HepG2 (cell line): ENCODE results near the gene CDC34. TPM values are rescaled to one million over a fixed set of nuclear protein-coding genes. Genes with fewer than 3 reads are reported as not detected.

ENCODE experiments used
- ATAC-seq: fragments of 200-7000 bp; cut with Tn5 transposase; 3 replicates; pipeline ENCODE4 v1.9.1; 2020; ENCODE audit warnings: mild to moderate bottlenecking, moderate library complexity
- BruUV-seq: library from RNA; stranded (reverse); fragments of 400-500 nt; replicated peaks from 2 replicates; lab custom pipeline; 2021; lab: Mats Ljungman, UMichigan
- CTCF ChIA-PET: fragments of 300-600 bp; formaldehyde crosslinking; extraction: SDS; loops from one replicate; lab custom pipeline; 2021; ENCODE audit warnings: low total read pairs, inconsistent platforms, low intra/inter-chr PET ratio; lab: Yijun Ruan, JAX
- POLR2A ChIA-PET: fragments of 350-600 bp; sonication (Branson Sonifier 250); formaldehyde crosslinking; loops from one replicate; lab custom pipeline; 2020; ENCODE audit warnings: antibody characterized with exemption, inconsistent platforms; lab: Yijun Ruan, JAX
- DNase-seq: peaks from one replicate; pipeline ENCODE4 v3.0.0-alpha.2; 2015; ENCODE audit warnings: low spot score
- FAIRE-seq: peaks from 3 replicates; lab custom pipeline; 2011; peaks lifted over from hg19 to GRCh38; lab: Jason Lieb, UNC
- H2AFZ ChIP-seq: one replicate; pipeline ENCODE4 v1.6.1; 2011; ENCODE audit warnings: low read length, inconsistent platforms
- H3K27ac ChIP-seq: fragments of 300-600 bp; 3 replicates; pipeline ENCODE4 v1.8.0; 2011; ENCODE audit warnings: mixed run types, mild to moderate bottlenecking, mixed read lengths, low read length, inconsistent platforms; ENCODE audit not compliant: insufficient read depth; ENCODE audit errors: extremely low read length
- H3K27me3 ChIP-seq, 2 experiments: fragments of 200-600 bp in 1 of 2; 2 replicates in 1 of 2; 3 replicates in 1 of 2; pipeline versions ENCODE4 v1.6.0 to v1.8.0; 2011; ENCODE audit warnings: low read length in 2 of 2, mild to moderate bottlenecking in 2 of 2, moderate library complexity in 2 of 2, inconsistent platforms in 1 of 2; ENCODE audit not compliant: insufficient read depth in 2 of 2, control insufficient read depth in 1 of 2
- H3K36me3 ChIP-seq, 2 experiments: fragments of 200-600 bp in 1 of 2; replicated peaks in 1 of 2; 2 replicates in 1 of 2; 3 replicates in 1 of 2; pipeline versions ENCODE4 v1.5.1 to v1.8.0; 2011; ENCODE audit warnings: low read length in 2 of 2, inconsistent platforms in 1 of 2; ENCODE audit not compliant: insufficient read depth in 2 of 2, control insufficient read depth in 1 of 2
- H3K4me1 ChIP-seq: 2 replicates; pipeline ENCODE4 v1.5.1; 2012; ENCODE audit warnings: low read length, inconsistent platforms; ENCODE audit not compliant: insufficient read depth
- H3K4me2 ChIP-seq: 2 replicates; pipeline ENCODE4 v1.6.0; 2011; ENCODE audit warnings: low read depth, low read length, inconsistent platforms
- H3K4me3 ChIP-seq, 3 experiments: fragments of 200-600 bp in 1 of 3; sonication (generic), shearing (Covaris generic) in 1 of 3; replicated peaks in 1 of 3; 2 replicates each; pipeline ENCODE4 v1.5.1; 2011 to 2016; ENCODE audit warnings: low read length in 3 of 3, inconsistent platforms in 2 of 3, low read depth in 2 of 3, mild to moderate bottlenecking in 2 of 3, control low read depth in 1 of 3, mixed read lengths in 1 of 3; ENCODE audit not compliant: insufficient read depth in 1 of 3
- H3K79me2 ChIP-seq: one replicate; pipeline ENCODE4 v1.6.1; 2011; ENCODE audit warnings: low read length, inconsistent platforms; ENCODE audit not compliant: insufficient read depth
- H3K9ac ChIP-seq: 2 replicates; pipeline ENCODE4 v1.6.0; 2011; ENCODE audit warnings: mild to moderate bottlenecking, low read depth, low read length, inconsistent platforms; ENCODE audit not compliant: insufficient read depth
- H3K9me3 ChIP-seq: 2 replicates; pipeline ENCODE4 v1.5.1; 2012; ENCODE audit warnings: mild to moderate bottlenecking, low read length
- H4K20me1 ChIP-seq: 2 replicates; pipeline ENCODE4 v1.6.0; 2011; ENCODE audit warnings: inconsistent platforms, mild to moderate bottlenecking, low read length, moderate library complexity; ENCODE audit not compliant: insufficient read depth
- AFF4 ChIP-seq: sonication (generic); formaldehyde crosslinking; IDR thresholded peaks from 2 replicates; pipeline ENCODE4 v1.4.0; 2020; ENCODE audit warnings: missing genetic modification reagents
- AGO1 ChIP-seq: fragments of 200-400 bp; formaldehyde crosslinking; IDR thresholded peaks from 2 replicates; pipeline ENCODE4 v1.6.1; 2017; ENCODE audit warnings: mild to moderate bottlenecking, low read depth, low read length, moderate library complexity; ENCODE audit not compliant: poor library complexity, severe bottlenecking
- AGO2 ChIP-seq: fragments of 200-400 bp; formaldehyde crosslinking; optimal IDR thresholded peaks from 2 replicates; pipeline ENCODE3; 2017; ENCODE audit warnings: mild to moderate bottlenecking, low read depth, low read length, moderate library complexity
- FOXK2 ChIP-seq: fragments of 450-650 bp; IDR thresholded peaks from 2 replicates; pipeline ENCODE4 v1.6.1; 2016
- PTBP1 ChIP-seq: fragments of 200-400 bp; formaldehyde crosslinking; IDR thresholded peaks from 2 replicates; pipeline ENCODE4 v1.6.1; 2018; ENCODE audit warnings: low read length, low read depth; ENCODE audit not compliant: poor library complexity, severe bottlenecking
- ZNF543 ChIP-seq: sonication (generic); formaldehyde crosslinking; IDR thresholded peaks from 2 replicates; pipeline ENCODE4 v1.4.0; 2020; ENCODE audit warnings: mild to moderate bottlenecking, missing genetic modification reagents
- WGBS: methylation state at CpG from one replicate; pipeline ENCODE4 v1.1.6; 2017; ENCODE audit warnings: low lambda C conversion rate; 5-methylcytosine and 5-hydroxymethylcytosine counted together
- in situ Hi-C: cut with HindIII; loops from 2 replicates; pipeline ENCODE4 v1.10.0; 2017; ENCODE audit warnings: low pct_unique_long_range_greater_than_20kb; ENCODE audit not compliant: extremely low pct_ligation_motif_present
- intact Hi-C: fragments of 100-400 bp; cut with micrococcal nuclease; formaldehyde crosslinking; loops from one replicate; pipeline ENCODE4 v1.10.0; 2022; ENCODE audit not compliant: unreplicated experiment
- polyA plus RNA-seq, 8 experiments: library from polyadenylated mRNA; depleted of rRNA in 3 of 8; stranded (reverse) in 7 of 8; unstranded in 1 of 8; fragments of >200 nt; fragmentation: Illumina TruSeq in 4 of 8; extraction: Trizol in 4 of 8; gene quantifications; 2 replicates each; pipeline versions ENCODE4 v1.2.1 to v1.2.3, GENCODE V29; 2011 to 2016; ENCODE audit warnings: low read depth in 4 of 8, missing spikeins in 1 of 8, mixed read lengths in 1 of 8; ENCODE audit not compliant: insufficient read depth in 1 of 8
- total RNA-seq, 5 experiments: library from RNA; depleted of rRNA; stranded (reverse); fragments of >200 nt; fragmentation: Illumina TruSeq; extraction: Trizol; gene quantifications; 2 replicates each; pipeline ENCODE4 v1.2.3, GENCODE V29; 2016; ENCODE audit warnings: low read depth in 1 of 5

Gene CDC34
- total and polyA plus RNA-seq, 2 of the 13 experiments (the other 11 are each of a cell fraction or from before 2014, with no cell fraction given): 138 to 150 TPM

GRCh38 chr19:519449-519865 lies 12.1 kb upstream of the CDC34 start:
- TF ChIP-seq AGO2 (peak; percentile 70), AGO1 (peak; percentile 16), FOXK2 (no peak)
- Histone ChIP-seq H3K79me2 (no peaks in the 10 kb centered on the region), H3K36me3 (no peaks in the 10 kb centered on the region), H3K9ac (no peak overlapping the region), H3K4me1 (peaks cover 31% of the 10 kb centered on the region), H4K20me1 (no peaks in the 10 kb centered on the region), H3K4me2 (no peak overlapping the region), H3K4me3 (no peak overlapping the region), H3K9me3 (no peaks in the 10 kb centered on the region), H2AFZ (no peak overlapping the region), H3K27me3 (no peaks in the 10 kb centered on the region), H3K27ac (no peak overlapping the region)
- FAIRE-seq (no peak), DNase-seq (no peak), ATAC-seq (no peak)
- 98% methylated on average over 9 of the region's 45 CpGs for WGBS
- no TSS peak for BruUV-seq
- POLR2A ChIA-PET: interaction anchor here (1.8 kb wide), 1 partner anchor 11 kb away, joined by 8 read pairs; no protein-coding TSS in a partner anchor
- CTCF ChIA-PET: no interaction called here
- in situ Hi-C loops: no loop called here
- intact Hi-C loops: no loop called here

- H3K4me3 ChIP-seq: no peak overlapping the region
- 95% methylated on average over 12 of the region's 12 CpGs for WGBS
- TF ChIP-seq AFF4 (CRISPR knock-in tag): no peak
- no peak for TF ChIP-seq ZNF543
- TF ChIP-seq PTBP1: no peak
- intact Hi-C loops (no loop called here), in situ Hi-C loops (no loop called here)
- BruUV-seq: TSS peak; percentile 57
- peak overlapping the region; percentile 30 for H3K27ac ChIP-seq
- H2AFZ ChIP-seq: no peak overlapping the region
- no peak for ATAC-seq
- H3K4me1 ChIP-seq: peaks cover 43% of the 10 kb centered on the region
- no peaks in the 10 kb centered on the region for H3K79me2 ChIP-seq
- DNase-seq: no peak
- ChIA-PET CTCF (no interaction called here), POLR2A (interaction anchor here (1.4 to 2.0 kb wide), 3 partner anchors 8 to 16 kb away, joined by 6 to 20 read pairs (median 6); partner anchors contain the start of gene CDC34)
- no peaks in the 10 kb centered on the region for H3K36me3 ChIP-seq
- H3K9me3 ChIP-seq: no peaks in the 10 kb centered on the region
- H4K20me1 ChIP-seq: no peaks in the 10 kb centered on the region
- FAIRE-seq: no peak
- H3K27me3 ChIP-seq: no peaks in the 10 kb centered on the region
- H3K9ac ChIP-seq: no peak overlapping the region
- no peak overlapping the region for H3K4me2 ChIP-seq
These were observed 8.8 kb upstream of the CDC34 start for GRCh38 chr19:522726-523125.
